GM12872 (cell line): ENCODE results near the gene CIAO3.

Source experiments
- TF ChIP-seq, protein P1 (sequence below): IDR thresholded peaks from 3 replicates; pipeline ENCODE4 v1.5.1; 2011; ENCODE audit warnings: low read depth, mild to moderate bottlenecking, low read length, moderate library complexity; ENCODE audit not compliant: insufficient read depth

The CIAO3 gene

DNA sequence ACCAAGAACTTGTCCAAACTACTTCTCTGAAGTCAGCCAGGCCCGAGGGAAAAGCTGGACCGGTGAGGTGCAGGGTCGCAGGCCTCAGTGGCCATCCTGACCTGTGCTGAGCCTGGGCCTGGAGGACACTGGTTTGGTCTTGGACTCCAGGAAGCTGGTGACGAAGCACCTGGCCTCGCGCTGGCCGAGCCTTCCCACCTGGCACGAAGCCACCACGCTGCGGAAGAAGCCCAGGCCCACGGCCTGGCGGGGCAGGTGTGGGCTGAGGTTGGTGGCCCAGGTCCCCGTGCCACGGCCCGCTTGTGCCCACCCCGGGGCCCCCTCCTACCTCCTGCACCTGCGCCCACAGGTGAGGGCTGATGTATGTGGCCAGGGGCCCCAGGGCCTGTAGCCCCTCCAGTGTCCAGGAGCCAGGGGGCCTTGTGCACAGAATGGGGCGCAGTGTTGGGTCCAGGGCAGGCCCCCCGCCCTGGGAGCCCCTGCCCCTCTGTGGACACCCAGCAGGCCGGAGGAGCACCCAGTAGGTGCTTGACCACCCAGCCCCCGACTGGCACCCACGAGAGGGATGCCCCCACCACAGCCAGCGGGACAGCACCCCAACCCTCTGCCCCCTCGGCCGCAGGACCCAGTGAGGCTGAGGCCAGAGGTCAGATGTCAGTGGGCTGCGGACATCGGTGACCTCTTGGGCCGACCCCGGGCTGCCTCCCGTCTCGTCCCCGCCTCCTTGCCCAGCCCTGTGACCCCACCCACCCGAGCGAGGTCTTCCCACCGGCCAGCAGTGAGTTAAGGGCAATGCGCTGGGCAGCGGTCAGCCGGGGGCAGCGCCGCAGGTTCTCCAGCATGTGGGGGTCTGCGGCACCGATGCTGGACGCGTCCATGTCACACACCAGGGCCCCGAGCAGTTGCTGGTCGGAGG, 33.5 kb upstream of the CIAO3 start:
- TF ChIP-seq, protein P1, sequence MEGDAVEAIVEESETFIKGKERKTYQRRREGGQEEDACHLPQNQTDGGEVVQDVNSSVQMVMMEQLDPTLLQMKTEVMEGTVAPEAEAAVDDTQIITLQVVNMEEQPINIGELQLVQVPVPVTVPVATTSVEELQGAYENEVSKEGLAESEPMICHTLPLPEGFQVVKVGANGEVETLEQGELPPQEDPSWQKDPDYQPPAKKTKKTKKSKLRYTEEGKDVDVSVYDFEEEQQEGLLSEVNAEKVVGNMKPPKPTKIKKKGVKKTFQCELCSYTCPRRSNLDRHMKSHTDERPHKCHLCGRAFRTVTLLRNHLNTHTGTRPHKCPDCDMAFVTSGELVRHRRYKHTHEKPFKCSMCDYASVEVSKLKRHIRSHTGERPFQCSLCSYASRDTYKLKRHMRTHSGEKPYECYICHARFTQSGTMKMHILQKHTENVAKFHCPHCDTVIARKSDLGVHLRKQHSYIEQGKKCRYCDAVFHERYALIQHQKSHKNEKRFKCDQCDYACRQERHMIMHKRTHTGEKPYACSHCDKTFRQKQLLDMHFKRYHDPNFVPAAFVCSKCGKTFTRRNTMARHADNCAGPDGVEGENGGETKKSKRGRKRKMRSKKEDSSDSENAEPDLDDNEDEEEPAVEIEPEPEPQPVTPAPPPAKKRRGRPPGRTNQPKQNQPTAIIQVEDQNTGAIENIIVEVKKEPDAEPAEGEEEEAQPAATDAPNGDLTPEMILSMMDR: no peak

DNA sequence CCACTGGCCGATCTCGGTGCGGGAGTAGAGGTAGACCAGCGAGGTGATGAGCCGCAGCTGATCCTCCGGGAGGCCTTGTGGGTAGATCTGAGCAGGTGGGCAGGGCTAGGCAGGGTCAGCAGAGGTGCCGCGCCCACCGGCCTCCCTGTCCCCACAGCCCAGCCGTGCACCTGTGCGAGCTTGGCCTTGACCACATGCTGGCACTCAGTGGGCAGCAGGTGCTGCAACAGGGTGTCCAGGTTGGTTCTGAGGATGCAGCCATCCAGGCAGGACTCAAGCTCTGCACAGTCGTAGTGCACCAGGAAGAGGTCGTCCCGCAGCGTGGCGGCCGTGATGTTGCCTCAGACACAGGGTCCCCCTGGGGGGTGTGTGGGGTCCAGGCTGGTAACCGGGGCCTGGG, 32.2 kb upstream of the CIAO3 start:
- TF ChIP-seq, protein P1: no peak

DNA sequence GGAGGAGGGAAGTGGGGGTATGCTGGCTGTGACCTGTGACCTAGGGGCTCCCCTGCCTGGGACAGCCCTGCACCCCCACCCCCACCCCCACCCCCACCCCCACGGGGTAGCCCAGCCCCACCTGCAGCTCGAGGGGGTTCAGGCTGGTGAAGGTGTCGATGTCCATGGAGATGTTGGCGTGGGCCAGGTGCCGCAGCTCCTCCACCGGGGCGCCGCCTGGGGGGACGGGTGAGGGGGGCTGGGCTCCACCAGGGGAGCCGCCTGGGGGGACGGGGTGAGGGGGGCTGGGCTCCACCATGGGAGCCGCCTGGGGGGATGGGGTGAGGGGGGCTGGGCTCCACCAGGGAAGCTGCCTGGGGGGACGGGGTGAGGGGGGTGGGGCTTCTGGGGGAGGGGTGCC, 29.6 kb upstream of the CIAO3 start:
- TF ChIP-seq, protein P1: no peak

DNA sequence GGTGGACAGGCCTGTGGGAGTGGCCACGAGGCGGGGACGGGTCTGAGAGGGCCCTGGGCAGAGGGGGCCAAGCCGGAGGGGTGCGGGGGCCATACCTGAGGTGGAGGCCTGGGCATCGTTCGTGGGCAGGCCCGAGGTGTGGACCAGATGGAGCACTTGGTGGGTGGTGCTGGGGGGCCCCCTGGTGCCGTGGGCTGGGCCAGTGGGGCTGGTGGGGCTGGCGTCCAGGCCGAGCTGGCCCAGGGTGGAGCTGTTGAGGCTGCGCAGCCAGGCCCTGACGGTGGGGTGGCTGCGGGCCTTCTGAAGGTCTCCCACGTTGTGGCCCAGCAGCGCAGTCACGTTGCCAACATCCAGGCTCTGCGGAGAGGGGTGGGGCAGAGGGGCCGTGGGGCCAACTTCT, 29.1 kb upstream of the CIAO3 start:
- TF ChIP-seq, protein P1: no peak

DNA sequence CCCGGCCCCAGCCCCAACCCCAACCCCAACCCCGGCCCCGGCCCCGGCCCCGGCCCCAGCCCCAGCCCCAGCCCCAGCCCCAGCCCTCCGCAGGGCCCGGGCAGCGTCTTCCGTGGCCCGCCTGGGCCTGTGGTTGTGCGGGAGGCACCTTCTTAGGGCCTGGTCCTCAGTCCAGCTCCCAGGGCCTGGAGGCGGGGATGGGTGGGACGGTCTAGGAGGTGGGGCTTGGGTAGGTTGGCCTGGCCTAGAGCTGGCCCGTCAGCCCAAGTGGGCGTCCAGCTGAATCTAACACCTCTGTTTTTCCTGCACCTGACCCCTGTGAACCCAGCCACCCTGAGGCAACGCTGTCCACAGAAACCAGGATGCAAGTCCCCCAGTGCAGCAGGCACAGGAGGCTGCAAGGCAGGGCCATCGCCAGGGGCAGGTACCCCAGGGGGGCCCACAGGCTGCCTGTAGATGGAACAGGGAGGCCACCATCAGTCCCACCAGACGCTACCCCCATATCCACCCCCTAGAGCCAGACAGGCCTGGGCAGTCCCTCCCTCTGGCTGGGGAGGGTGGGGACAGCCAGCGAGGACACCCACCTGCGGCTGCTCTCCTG, 28.5 kb upstream of the CIAO3 start:
- TF ChIP-seq, protein P1: no peak

DNA sequence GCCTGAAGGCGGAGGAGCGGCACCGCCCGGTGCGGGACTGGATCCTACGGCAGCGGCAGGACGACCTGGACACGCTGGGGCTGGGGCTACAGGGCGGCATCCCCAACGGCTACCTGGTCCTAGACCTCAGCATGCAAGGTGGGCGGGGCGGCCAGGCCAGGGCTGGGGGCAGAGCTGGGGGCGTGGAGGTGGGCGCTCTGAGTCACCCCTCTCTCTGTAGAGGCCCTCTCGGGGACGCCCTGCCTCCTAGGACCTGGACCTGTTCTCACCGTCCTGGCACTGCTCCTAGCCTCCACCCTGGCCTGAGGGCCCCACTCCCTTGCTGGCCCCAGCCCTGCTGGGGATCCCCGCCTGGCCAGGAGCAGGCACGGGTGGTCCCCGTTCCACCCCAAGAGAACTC, 27.6 kb upstream of the CIAO3 start:
- TF ChIP-seq, protein P1: no peak

DNA sequence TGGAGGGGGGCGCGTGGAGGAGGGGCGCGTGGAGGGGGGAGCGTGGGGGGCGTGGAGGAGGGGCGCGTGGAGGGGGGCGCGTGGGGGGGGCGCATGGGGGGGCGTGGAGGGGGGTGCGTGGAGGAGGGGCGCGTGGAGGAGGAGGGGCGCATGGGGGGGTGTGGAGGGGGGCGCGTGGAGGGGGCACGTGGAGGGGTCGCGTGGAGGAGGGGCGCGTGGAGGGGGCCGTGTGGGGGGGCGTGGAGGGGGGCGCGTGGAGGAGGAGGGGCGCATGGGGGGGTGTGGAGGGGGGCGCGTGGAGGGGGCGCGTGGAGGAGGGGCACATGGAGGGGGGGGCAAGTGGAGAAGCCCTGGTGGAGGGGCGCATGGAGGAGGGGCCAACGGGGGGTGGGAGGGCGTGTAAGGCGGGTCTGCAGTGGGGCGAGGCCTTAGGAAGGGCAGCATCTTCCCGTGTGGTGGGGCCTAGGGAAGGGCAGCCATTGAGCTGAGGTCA, 27.0 kb upstream of the CIAO3 start:
- TF ChIP-seq, protein P1: no peak
